HEK293 (cell line): Measurements from ENCODE around the gene UTP15.

Source experiments
- CTCF ChIA-PET: fragments of 350-600 bp; formaldehyde crosslinking; extraction: SDS; loops from one replicate; lab custom pipeline; 2021; ENCODE audit warnings: antibody characterized with exemption; lab: Yijun Ruan, JAX
- POLR2A ChIA-PET: fragments of 300-600 bp; formaldehyde crosslinking; extraction: SDS; loops from one replicate; lab custom pipeline; 2020; ENCODE audit warnings: antibody characterized with exemption, inconsistent platforms; lab: Yijun Ruan, JAX
- H3K27ac ChIP-seq: fragments of 200-500 bp; sonication (Bioruptor generic); 2 replicates; pipeline ENCODE4 v1.5.1; 2014; ENCODE audit warnings: low read depth, low read length, control low read depth, inconsistent platforms; ENCODE audit errors: extremely low read depth
- H3K36me3 ChIP-seq, 2 experiments: fragments of 200-500 bp in 1 of 2; sonication (Bioruptor generic) in 1 of 2; 1 replicate in 1 of 2; 2 replicates in 1 of 2; pipeline ENCODE4 v1.5.1; 2014 to 2017; ENCODE audit warnings: inconsistent platforms in 2 of 2, low read length in 2 of 2; ENCODE audit not compliant: control insufficient read depth in 2 of 2, insufficient read depth in 1 of 2
- H3K4me1 ChIP-seq: fragments of 200-500 bp; sonication (Bioruptor generic); 2 replicates; pipeline ENCODE4 v1.5.1; 2014; ENCODE audit warnings: mild to moderate bottlenecking, low read length, inconsistent platforms; ENCODE audit not compliant: control insufficient read depth, insufficient read depth
- H3K4me3 ChIP-seq: 2 replicates; pipeline ENCODE4 v1.5.1; 2011; ENCODE audit warnings: low read depth, mild to moderate bottlenecking, control low read depth, low read length, moderate library complexity
- H3K9me3 ChIP-seq: fragments of 200-500 bp; sonication (Bioruptor generic); 2 replicates; pipeline ENCODE4 v1.5.1; 2014; ENCODE audit warnings: low read depth, low read length, inconsistent platforms; ENCODE audit not compliant: control insufficient read depth, insufficient read depth
- GLI2 ChIP-seq: fragments of 450-650 bp; formaldehyde crosslinking; IDR thresholded peaks from 2 replicates; pipeline ENCODE4; 2017; ENCODE audit warnings: missing biosample characterization, missing genetic modification characterization, low read depth, borderline replicate concordance
- SCRT1 ChIP-seq: fragments of 450-650 bp; formaldehyde crosslinking; IDR thresholded peaks from 2 replicates; pipeline ENCODE4 v1.5.1; 2016; ENCODE audit warnings: missing biosample characterization, missing genetic modification characterization, borderline replicate concordance
- SP3 ChIP-seq: fragments of 450-650 bp; formaldehyde crosslinking; IDR thresholded peaks from 2 replicates; pipeline ENCODE4 v1.5.1; 2016; ENCODE audit warnings: missing biosample characterization, missing genetic modification characterization
- TRIM28 ChIP-seq: IDR thresholded peaks from 2 replicates; pipeline ENCODE4 v1.6.1; 2011; ENCODE audit warnings: low read length, control low read depth, borderline replicate concordance
- ZBTB8A ChIP-seq: fragments of 450-650 bp; formaldehyde crosslinking; IDR thresholded peaks from 2 replicates; pipeline ENCODE4 v1.5.1; 2016; ENCODE audit warnings: missing biosample characterization, missing genetic modification characterization
- ZEB2 ChIP-seq: fragments of 450-650 bp; formaldehyde crosslinking; IDR thresholded peaks from 2 replicates; pipeline ENCODE4 v1.5.1; 2016; ENCODE audit warnings: missing biosample characterization, missing genetic modification characterization
- ZNF121 ChIP-seq: fragments of 450-650 bp; formaldehyde crosslinking; IDR thresholded peaks from 2 replicates; pipeline ENCODE4 v1.5.1; 2016; ENCODE audit warnings: missing biosample characterization, missing genetic modification characterization
- ZNF138 ChIP-seq: fragments of 450-650 bp; formaldehyde crosslinking; IDR thresholded peaks from 2 replicates; pipeline ENCODE4 v1.5.1; 2016; ENCODE audit warnings: missing biosample characterization, missing genetic modification characterization, borderline replicate concordance
- ZNF184 ChIP-seq: fragments of 450-650 bp; IDR thresholded peaks from 2 replicates; pipeline ENCODE4 v1.5.1; 2018; ENCODE audit warnings: missing biosample characterization, mild to moderate bottlenecking, missing genetic modification characterization
- ZNF324 ChIP-seq: fragments of 450-650 bp; formaldehyde crosslinking; IDR thresholded peaks from 2 replicates; pipeline ENCODE4 v1.5.1; 2016; ENCODE audit warnings: missing biosample characterization, missing genetic modification characterization
- ZNF335 ChIP-seq: fragments of 450-650 bp; formaldehyde crosslinking; conservative IDR thresholded peaks from 2 replicates; pipeline ENCODE4 v1.5.1; 2016; ENCODE audit warnings: missing biosample characterization, missing genetic modification characterization
- ZNF350 ChIP-seq: fragments of 450-650 bp; formaldehyde crosslinking; IDR thresholded peaks from 2 replicates; pipeline ENCODE4 v1.5.0; 2017; ENCODE audit warnings: missing biosample characterization, mild to moderate bottlenecking, missing genetic modification characterization
- ZNF501 ChIP-seq: fragments of 450-650 bp; formaldehyde crosslinking; IDR thresholded peaks from 2 replicates; pipeline ENCODE4 v1.5.1; 2016; ENCODE audit warnings: missing biosample characterization, missing genetic modification characterization
- ZNF521 ChIP-seq: fragments of 450-650 bp; formaldehyde crosslinking; IDR thresholded peaks from 2 replicates; pipeline ENCODE4 v1.5.1; 2017; ENCODE audit warnings: missing biosample characterization, mild to moderate bottlenecking, missing genetic modification characterization
- ZNF555 ChIP-seq: fragments of 450-650 bp; formaldehyde crosslinking; conservative IDR thresholded peaks from 2 replicates; pipeline ENCODE4 v1.5.1; 2017; ENCODE audit warnings: missing biosample characterization, mild to moderate bottlenecking, missing genetic modification characterization, inconsistent platforms
- ZNF558 ChIP-seq: fragments of 450-650 bp; formaldehyde crosslinking; IDR thresholded peaks from 2 replicates; pipeline ENCODE4 v1.5.1; 2016; ENCODE audit warnings: missing biosample characterization, missing genetic modification characterization
- ZNF621 ChIP-seq: fragments of 450-650 bp; formaldehyde crosslinking; IDR thresholded peaks from 2 replicates; pipeline ENCODE4 v1.5.1; 2017; ENCODE audit warnings: missing biosample characterization, missing genetic modification characterization
- ZNF658 ChIP-seq: fragments of 450-650 bp; formaldehyde crosslinking; IDR thresholded peaks from 2 replicates; pipeline ENCODE4; 2016; ENCODE audit warnings: missing biosample characterization, missing genetic modification characterization
- ZNF660 ChIP-seq: fragments of 450-650 bp; IDR thresholded peaks from 2 replicates; pipeline ENCODE4 v1.5.1; 2018; ENCODE audit warnings: missing biosample characterization, mild to moderate bottlenecking, missing genetic modification characterization
- ZNF670 ChIP-seq: fragments of 450-650 bp; formaldehyde crosslinking; IDR thresholded peaks from 2 replicates; pipeline ENCODE4 v1.5.1; 2016; ENCODE audit warnings: missing biosample characterization, missing genetic modification characterization, low read depth
- ZNF76 ChIP-seq: fragments of 450-650 bp; formaldehyde crosslinking; IDR thresholded peaks from 2 replicates; pipeline ENCODE4; 2016; ENCODE audit warnings: low read depth, missing biosample characterization, missing genetic modification characterization, borderline replicate concordance
- ZNF776 ChIP-seq: fragments of 450-650 bp; formaldehyde crosslinking; IDR thresholded peaks from 2 replicates; pipeline ENCODE4 v1.5.0; 2017; ENCODE audit warnings: missing biosample characterization, missing genetic modification characterization, borderline replicate concordance
- ZSCAN30 ChIP-seq: fragments of 450-650 bp; IDR thresholded peaks from 2 replicates; pipeline ENCODE4 v1.5.1; 2018; ENCODE audit warnings: missing biosample characterization, mild to moderate bottlenecking, missing genetic modification characterization, moderate library complexity
- ZXDB ChIP-seq: fragments of 450-650 bp; formaldehyde crosslinking; IDR thresholded peaks from 2 replicates; pipeline ENCODE4 v1.5.1; 2016; ENCODE audit warnings: missing biosample characterization, missing genetic modification characterization
- TF ChIP-seq, protein P1 (sequence below): fragments of 450-650 bp; formaldehyde crosslinking; IDR thresholded peaks from 2 replicates; pipeline ENCODE4 v1.5.1; 2016; ENCODE audit warnings: missing biosample characterization, missing genetic modification characterization
- TF ChIP-seq, protein P2 (sequence below): fragments of 450-650 bp; formaldehyde crosslinking; conservative IDR thresholded peaks from 2 replicates; pipeline ENCODE4 v1.5.1; 2016; ENCODE audit warnings: low read depth, missing biosample characterization, missing genetic modification characterization
- TF ChIP-seq, protein P3 (sequence below): fragments of 450-650 bp; formaldehyde crosslinking; IDR thresholded peaks from 2 replicates; pipeline ENCODE4 v1.5.1; 2017; ENCODE audit warnings: missing biosample characterization, missing genetic modification characterization
- TF ChIP-seq, protein P4 (sequence below): fragments of 450-650 bp; formaldehyde crosslinking; IDR thresholded peaks from 2 replicates; pipeline ENCODE4 v1.5.1; 2016; ENCODE audit warnings: missing biosample characterization, missing genetic modification characterization

UTP15 gene

DNA sequence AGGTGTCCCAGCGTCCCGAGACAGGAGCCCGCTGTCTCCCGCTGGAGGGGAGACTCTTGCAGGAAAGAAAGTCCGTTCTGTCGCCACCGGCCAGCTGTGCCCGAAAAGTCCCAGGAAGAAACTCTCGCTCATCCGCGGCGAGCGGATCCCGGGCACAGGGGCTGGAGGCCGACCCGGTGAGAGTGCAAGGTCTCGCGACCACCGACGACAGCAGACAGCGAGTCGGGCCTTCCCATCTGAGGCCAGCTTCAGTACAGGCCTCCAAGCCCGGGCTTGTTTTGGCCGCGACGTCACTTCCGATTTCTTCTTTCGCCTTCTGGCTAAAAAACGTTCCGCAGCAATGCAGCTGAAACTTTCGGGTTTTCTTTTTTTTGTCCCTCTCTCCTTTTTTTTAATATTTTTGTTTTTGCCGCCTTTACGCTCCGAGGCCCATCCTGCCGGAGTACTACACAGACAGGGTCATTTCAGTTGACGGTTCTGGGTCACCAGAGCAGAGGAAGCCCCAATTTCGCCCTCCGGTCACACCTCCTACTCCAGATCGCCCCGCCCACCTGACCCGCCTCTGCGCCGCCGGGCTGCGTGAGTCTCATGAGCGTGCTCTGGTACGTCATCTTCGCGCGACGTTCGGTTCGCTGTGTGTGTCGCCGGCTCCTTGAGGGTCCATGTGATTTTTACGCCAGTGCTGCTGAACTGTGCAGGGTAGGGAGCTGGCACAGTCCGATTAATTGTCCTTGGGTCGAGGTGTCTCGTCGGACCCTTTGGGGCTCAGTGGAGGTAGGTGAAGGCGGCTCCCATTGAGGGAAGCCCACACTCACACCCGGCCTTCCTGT lies at the start of gene UTP15, which contains the start of gene ANKRA2 (continued):
- TF ChIP-seq ZNF184 (tag by site-specific recombination) (no peak; the same call in 1 of the 2 replicates), ZNF138 (tag by site-specific recombination) (no peak), SCRT1 (tag by site-specific recombination) (peak; percentile 69; the same call in 1 of the 2 replicates), ZNF670 (tag by site-specific recombination) (no peak), ZNF501 (tag by site-specific recombination) (peak; percentile 63; the same call in 1 of the 2 replicates), ZSCAN30 (tag by site-specific recombination) (0 out of 2 replicates have a peak, but pooled peaks have one; percentile 58), ZNF555 (tag by site-specific recombination) (no peak), ZBTB8A (tag by site-specific recombination) (peak; percentile 92), SP3 (tag by site-specific recombination) (peak; percentile 93), ZNF521 (tag by site-specific recombination) (no peak)
- TF ChIP-seq, protein P1, sequence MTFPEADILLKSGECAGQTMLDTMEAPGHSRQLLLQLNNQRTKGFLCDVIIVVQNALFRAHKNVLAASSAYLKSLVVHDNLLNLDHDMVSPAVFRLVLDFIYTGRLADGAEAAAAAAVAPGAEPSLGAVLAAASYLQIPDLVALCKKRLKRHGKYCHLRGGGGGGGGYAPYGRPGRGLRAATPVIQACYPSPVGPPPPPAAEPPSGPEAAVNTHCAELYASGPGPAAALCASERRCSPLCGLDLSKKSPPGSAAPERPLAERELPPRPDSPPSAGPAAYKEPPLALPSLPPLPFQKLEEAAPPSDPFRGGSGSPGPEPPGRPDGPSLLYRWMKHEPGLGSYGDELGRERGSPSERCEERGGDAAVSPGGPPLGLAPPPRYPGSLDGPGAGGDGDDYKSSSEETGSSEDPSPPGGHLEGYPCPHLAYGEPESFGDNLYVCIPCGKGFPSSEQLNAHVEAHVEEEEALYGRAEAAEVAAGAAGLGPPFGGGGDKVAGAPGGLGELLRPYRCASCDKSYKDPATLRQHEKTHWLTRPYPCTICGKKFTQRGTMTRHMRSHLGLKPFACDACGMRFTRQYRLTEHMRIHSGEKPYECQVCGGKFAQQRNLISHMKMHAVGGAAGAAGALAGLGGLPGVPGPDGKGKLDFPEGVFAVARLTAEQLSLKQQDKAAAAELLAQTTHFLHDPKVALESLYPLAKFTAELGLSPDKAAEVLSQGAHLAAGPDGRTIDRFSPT: no peak
- TF ChIP-seq, protein P2, sequence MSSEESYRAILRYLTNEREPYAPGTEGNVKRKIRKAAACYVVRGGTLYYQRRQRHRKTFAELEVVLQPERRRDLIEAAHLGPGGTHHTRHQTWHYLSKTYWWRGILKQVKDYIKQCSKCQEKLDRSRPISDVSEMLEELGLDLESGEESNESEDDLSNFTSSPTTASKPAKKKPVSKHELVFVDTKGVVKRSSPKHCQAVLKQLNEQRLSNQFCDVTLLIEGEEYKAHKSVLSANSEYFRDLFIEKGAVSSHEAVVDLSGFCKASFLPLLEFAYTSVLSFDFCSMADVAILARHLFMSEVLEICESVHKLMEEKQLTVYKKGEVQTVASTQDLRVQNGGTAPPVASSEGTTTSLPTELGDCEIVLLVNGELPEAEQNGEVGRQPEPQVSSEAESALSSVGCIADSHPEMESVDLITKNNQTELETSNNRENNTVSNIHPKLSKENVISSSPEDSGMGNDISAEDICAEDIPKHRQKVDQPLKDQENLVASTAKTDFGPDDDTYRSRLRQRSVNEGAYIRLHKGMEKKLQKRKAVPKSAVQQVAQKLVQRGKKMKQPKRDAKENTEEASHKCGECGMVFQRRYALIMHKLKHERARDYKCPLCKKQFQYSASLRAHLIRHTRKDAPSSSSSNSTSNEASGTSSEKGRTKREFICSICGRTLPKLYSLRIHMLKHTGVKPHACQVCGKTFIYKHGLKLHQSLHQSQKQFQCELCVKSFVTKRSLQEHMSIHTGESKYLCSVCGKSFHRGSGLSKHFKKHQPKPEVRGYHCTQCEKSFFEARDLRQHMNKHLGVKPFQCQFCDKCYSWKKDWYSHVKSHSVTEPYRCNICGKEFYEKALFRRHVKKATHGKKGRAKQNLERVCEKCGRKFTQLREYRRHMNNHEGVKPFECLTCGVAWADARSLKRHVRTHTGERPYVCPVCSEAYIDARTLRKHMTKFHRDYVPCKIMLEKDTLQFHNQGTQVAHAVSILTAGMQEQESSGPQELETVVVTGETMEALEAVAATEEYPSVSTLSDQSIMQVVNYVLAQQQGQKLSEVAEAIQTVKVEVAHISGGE: peak; percentile 81

DNA sequence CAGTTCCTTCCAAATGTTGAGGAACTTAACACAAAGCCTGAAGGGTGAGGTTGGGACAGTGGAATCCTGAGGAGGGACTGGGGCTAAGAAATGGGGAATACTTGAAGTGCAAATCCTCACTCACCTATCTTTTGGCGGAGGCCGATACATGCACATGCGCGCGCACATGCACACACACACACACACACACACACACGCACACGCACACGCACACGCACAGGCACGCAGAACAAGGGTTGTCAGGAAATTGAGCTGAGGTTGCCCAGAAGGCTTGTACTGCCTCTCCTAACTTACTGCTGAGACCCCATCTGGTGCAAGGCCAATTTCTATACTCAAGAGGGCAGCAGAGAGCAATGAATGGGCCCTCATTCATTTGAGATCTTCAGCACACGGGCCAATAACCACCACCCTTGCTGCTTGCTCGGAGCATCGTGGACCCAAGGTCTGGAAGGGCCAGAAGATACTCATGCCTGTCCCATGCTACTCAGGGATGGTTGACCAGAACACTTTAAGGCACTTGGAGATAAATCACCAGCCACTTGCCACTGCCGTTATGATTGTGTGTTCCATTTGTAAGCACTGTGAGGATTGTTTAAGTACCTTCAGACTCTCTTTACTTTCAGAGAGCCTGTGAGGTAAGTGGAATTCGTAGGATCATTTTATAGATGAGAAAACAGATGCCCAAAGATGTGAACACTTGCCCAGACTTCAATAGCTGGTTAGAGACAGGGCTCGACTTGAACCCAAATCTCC lies 45.8 kb upstream of the UTP15 start:
- Histone ChIP-seq H3K9me3 (no peaks in the 10 kb centered on the region), H3K27ac (no peak overlapping the region), H3K4me3 (no peak overlapping the region), H3K4me1 (no peaks in the 10 kb centered on the region), H3K36me3 (no peaks in the 10 kb centered on the region)
- POLR2A ChIA-PET: interaction anchor here (1.0 kb wide), 1 partner anchor 71 kb away, joined by 3 read pairs; the partner anchor contains the start of gene FOXD1
- CTCF ChIA-PET: interaction anchor here (0.6 to 8.5 kb wide), 14 partner anchors 9 to 277 kb away, joined by 3 to 75 read pairs (median 4); no protein-coding TSS in a partner anchor
- TF ChIP-seq ZXDB (tag by site-specific recombination) (peak; percentile 39), ZEB2 (tag by site-specific recombination) (no peak), GLI2 (tag by site-specific recombination) (no peak), ZNF76 (tag by site-specific recombination) (no peak), TRIM28 (no peak), ZNF658 (no peak), ZNF558 (tag by site-specific recombination) (no peak), ZNF324 (no peak), ZNF621 (tag by site-specific recombination) (no peak), ZNF776 (tag by site-specific recombination) (no peak), ZNF350 (tag by site-specific recombination) (no peak), ZNF660 (tag by site-specific recombination) (no peak), ZNF121 (tag by site-specific recombination) (peak; percentile 93), ZNF335 (tag by site-specific recombination) (peak; percentile 60; the same call in 1 of the 2 replicates)
- TF ChIP-seq, protein P3, sequence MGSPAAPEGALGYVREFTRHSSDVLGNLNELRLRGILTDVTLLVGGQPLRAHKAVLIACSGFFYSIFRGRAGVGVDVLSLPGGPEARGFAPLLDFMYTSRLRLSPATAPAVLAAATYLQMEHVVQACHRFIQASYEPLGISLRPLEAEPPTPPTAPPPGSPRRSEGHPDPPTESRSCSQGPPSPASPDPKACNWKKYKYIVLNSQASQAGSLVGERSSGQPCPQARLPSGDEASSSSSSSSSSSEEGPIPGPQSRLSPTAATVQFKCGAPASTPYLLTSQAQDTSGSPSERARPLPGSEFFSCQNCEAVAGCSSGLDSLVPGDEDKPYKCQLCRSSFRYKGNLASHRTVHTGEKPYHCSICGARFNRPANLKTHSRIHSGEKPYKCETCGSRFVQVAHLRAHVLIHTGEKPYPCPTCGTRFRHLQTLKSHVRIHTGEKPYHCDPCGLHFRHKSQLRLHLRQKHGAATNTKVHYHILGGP: 0 out of 2 replicates have a peak, but pooled peaks have one; percentile 14
- TF ChIP-seq, protein P4, sequence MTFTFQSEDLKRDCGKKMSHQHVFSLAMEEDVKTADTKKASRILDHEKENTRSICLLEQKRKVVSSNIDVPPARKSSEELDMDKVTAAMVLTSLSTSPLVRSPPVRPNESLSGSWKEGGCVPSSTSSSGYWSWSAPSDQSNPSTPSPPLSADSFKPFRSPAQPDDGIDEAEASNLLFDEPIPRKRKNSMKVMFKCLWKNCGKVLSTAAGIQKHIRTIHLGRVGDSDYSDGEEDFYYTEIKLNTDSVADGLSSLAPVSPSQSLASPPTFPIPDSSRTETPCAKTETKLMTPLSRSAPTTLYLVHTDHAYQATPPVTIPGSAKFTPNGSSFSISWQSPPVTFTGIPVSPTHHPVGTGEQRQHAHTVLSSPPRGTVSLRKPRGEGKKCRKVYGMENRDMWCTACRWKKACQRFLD (tag by site-specific recombination): no peak
